GM18499 (cell line): ENCODE data around the gene CCSER1.
"Not testable (repeated sequence)": the region's sequence is repeated elsewhere in the genome, so short reads cannot be mapped to it uniquely, and the experiment has no call there.

Source experiments
- ATAC-seq: cut with Tn5 transposase; IDR thresholded peaks from one replicate; pipeline ENCODE4 v1.9.1; 2021; ENCODE audit warnings: moderate number of reproducible peaks; ENCODE audit not compliant: insufficient read depth, unreplicated experiment

CCSER1 gene

DNA sequence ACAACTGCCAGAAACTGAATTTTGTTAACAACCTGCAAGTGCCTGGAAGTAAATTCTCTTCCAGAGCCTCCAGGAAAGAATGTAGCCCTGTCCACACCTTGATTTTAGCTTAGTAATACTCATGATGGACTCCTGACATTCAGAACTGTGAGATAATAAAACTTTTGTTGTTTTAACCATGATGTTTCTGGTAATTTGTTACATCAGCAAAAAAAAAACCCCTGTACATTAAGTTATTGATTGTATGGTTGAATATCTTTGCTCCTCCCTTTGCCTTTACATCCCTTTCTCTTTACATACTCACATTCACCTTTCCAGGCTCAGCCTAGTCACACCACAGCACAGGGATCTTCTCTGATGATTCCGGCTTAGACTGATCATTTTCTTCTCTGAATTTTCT, 1294.8 kb downstream of the CCSER1 start:
- no peak for ATAC-seq

DNA sequence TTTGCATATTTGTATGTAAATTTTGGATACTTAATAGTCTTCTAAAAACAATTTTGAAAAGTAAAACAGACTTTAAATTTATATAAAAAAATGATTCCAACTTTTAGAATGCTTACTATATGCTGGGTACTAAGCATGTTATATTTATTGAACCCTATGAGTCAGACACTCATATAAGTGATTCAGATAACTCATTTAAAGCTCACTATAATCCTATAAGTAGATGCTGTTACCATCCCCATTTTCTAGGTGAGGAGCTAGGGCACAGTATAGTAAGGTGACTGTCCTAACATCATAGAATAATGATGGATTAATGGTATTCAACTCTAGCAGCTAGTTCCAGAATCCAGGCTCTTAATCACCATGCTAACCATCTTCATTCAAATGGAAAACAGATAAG, 1299.5 kb downstream of the CCSER1 start:
- no peak for ATAC-seq

DNA sequence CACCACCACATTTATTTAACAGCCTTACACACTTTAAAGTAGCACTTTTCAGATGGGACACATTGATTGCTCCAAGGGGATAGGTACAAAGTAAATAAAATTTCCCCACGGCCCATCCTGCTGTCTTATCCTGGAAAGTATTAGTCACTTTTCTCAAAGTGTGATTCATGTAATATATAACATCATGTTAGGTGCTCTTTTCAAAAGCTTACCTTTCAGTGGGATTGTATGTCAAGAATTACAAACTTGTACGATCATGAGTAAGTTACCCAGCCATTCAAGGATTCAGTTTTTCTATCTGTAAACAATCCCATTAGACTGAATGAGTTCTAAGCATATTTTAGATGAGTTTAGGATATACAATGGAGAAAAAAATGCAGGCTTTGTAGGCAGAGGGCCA, 1300.0 kb downstream of the CCSER1 start:
- ATAC-seq = no peak

GRCh38 chr4:91434631-91435030, 1307.4 kb downstream of the CCSER1 start:
- no peak for ATAC-seq

DNA sequence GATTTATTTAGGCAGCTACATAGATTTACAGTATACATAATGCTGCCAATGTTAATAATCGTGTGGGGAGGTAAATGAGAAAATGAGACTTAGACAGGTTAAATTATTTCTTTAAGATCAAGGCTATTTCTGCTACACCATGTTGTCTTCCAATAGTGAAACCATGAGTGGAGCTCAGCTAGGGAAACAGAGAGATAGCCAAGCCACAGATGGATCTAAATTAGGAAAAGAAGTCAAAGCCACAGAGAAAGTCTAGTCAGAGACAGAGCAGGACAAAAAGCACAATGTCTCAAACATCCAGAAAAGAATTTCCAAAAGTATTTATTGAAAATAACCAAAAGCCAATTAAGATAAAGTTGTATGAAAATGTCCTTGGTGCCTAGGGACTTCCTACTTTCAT, 1309.4 kb downstream of the CCSER1 start:
- ATAC-seq = no peak

GRCh38 chr4:91447168-91447567, 1320.0 kb downstream of the CCSER1 start:
- ATAC-seq = no peak

- no peak for ATAC-seq
Observed at GRCh38 chr4:91448668-91449330, 1321.6 kb downstream of the CCSER1 start.

DNA sequence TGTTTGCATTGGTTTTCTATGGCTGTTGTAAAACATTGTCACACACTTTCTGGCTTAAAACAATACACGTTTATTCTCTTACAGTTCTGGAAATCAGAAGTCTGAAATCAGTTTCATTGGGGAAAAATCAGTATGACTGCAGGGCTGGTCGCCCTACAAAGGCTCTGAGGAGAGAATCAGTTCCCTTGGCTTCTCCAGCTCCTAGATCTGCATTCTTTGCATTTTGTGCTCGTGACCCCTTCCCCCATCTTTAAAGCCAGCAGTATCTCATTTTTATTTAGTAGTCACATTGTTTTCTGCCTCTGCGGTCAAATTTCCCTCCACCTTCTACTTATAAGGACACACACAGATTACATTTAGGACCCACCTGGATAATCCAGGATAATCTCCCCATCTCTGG, 1326.9 kb downstream of the CCSER1 start:
- ATAC-seq = no peak

GRCh38 chr4:91462566-91462965, 1335.4 kb downstream of the CCSER1 start:
- not testable (repeated sequence) for ATAC-seq

GRCh38 chr4:91470671-91471070, 1343.5 kb downstream of the CCSER1 start:
- ATAC-seq = no peak

DNA sequence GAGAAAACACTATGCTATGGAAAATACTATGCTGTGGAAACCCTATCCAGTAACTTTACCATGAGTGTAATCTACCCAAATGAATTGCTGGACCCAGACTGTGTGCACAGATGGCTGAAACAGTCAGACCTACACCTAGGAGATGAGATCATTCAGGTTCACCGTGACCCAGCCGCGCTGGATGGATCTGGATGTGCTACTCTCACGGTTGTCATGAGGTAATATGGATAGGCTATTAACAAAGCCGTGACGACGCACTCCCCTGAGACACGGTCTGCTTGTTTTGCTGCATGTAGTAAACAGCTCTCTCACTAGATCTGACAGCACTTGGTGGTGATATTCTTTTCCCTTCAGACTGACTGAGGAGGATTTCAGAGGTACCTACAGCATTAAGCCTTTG, 1344.1 kb downstream of the CCSER1 start:
- ATAC-seq = no peak

- ATAC-seq = no peak
Observed at GRCh38 chr4:91472046-91472445, 1344.9 kb downstream of the CCSER1 start.

DNA sequence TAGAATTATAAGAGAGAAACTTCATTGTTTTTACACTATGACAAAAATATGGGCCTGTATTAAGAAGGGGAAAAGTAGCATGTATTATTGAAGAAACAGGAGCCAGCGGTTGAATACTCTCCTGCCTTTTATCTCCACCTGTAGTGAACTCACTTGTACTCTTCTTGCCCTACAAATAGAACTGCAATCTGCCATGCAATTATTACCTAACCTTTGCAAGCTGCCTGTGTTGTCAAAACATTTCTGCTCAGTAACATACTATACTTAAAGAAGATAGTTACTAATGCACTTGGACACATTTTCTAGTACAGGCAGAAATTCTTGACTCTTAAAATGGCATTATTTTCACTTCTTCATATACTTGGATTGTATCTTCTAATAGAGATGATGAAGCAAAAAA, 1358.2 kb downstream of the CCSER1 start:
- no peak for ATAC-seq

DNA sequence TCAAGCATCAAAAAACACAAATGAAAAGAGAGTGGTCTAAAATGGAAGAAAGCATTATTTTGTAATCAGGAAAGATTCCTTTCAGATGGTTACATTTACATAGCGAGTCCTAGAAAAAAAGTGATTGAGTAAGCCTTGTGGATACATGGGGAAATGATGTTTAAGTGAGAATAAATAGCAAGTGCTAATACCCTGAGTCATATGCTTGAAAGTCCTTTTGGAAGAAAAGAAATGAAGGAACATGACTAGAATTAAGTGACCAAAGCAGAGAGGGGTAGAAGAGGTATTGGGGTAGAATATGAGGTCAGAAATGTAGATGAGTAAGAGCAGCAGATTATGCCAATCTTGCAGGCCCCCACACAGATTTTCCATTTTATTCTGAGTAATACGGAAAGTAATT, 1361.8 kb downstream of the CCSER1 start:
- ATAC-seq = no peak

GRCh38 chr4:91497892-91498291, 1370.7 kb downstream of the CCSER1 start:
- ATAC-seq = no peak

DNA sequence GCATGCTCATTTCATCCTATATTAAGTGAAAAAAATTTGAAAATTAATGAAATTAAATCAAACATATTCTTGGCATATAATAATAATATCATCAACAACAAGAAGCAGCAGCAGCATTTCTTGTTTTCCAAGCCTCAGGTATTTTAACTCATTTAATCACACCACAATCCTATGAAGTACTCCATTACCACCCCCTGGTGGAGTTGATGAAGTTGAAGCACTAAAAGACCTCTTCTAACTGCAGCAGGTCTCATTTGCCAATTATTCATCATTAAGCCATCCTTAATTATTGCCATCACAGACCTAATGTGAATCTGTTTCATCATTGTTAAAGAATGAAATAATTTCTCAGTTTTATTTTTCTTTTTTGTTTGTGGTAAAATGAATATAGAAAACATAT, 1375.2 kb downstream of the CCSER1 start:
- ATAC-seq = no peak

- no peak for ATAC-seq
Observed at GRCh38 chr4:91513326-91513725, 1386.1 kb downstream of the CCSER1 start.

DNA sequence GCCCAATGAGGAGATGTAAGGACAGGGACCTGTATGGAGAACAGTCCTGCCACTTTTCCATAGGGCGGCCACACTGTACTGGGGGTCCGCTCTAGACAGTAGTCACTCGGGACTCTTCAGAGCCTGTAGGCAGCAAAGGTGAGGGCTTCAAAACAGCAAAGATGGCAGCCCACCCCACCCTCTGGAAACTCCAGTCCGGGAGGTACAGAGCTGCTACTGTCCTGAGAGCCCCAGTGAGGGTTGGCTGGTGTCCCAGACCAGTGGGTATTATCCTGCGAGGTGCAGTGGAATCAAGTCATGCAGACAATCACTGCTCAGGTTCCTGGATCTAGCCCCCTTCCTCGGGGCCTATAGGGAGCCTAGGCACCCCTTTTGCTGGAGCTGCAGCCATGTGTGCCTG, 1392.0 kb downstream of the CCSER1 start:
- no peak for ATAC-seq

DNA sequence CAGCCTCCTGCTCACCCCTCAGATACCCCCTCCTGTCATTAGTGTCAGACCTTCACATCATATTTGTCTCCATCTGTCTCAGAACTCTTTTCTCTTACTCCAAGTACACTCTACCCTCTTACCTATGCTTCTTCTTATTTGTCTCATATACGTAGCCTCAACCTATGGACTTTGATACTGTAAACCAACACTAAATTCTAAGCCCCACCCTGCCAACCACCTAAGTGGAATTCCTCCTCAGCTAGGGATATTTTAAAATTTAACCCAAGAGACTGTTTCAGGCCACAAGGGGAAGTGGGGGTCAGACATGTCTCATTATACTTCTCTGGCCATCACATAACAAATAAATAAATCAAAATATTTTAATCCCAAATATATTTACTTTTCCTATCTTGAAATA, 1398.4 kb downstream of the CCSER1 start:
- ATAC-seq = no peak

DNA sequence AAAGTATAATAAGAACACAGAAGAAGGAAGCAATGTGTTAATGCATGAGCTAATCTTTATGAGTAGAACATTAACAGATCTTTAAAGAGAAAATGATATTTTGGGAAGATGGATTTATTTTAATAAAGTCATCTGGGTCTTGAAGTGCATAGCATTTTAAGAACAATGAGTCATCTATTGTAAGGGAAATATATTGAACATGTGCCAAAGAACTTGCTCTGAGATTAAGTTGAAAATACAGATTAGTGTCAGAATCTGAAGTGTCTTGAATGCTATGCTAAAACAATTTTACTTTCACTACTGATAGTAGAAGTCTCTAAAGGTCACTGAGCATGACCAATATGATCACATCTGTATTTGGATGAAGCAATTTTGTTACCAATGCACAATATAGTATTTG, 1399.9 kb downstream of the CCSER1 start:
- ATAC-seq = no peak

- no peak for ATAC-seq
Observed at GRCh38 chr4:91567594-91567993, 1440.4 kb downstream of the CCSER1 start.

DNA sequence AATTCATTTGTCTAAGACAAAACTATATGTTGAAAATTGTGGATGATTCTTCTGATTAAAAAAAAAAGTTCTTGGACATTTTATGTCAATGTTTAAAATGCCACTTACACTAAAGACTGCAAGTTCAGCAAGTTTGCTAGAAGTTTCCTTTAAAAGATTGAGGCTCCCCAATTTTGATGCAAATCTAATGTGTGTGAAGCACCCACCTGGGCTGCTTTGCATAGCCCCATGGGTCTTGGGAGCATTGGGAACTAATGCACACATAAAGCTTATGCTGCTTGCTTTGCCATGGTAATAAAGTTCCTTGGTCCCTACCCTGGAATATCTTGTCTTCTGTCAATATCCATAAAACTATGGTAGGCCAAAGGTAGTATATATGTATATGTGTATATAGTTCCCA, 1450.7 kb downstream of the CCSER1 start:
- no peak for ATAC-seq

DNA sequence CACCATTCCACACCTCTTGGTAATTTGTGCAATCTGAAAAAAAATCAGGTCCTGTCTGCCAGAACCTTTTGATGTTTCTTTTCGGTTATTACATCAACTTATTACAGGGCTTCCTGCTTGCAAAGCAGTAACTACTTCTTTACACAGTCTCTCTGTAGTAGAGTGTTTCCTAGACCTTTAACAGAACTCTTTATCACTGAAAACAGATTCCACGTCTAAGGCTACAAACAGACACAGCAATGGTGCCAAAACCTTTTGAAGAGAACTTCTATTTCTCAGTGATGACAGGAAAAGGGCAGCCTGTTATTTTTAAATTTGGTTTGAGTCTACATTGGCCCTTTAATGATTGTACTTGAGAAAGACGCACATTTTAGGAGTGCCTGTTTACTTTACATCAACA, 1463.1 kb downstream of the CCSER1 start:
- no peak for ATAC-seq
